ENCODE results near the gene CYP2C19. TPM values are rescaled to one million over a fixed set of nuclear protein-coding genes. Genes with fewer than 3 reads are reported as not detected.
"Not testable (repeated sequence)": the region's sequence is repeated elsewhere in the genome, so short reads cannot be mapped to it uniquely, and the experiment has no call there.

The CYP2C19 gene
- under 1 TPM in 1 of 3 donors, not detected in 2; 0.13 TPM for total RNA-seq

GRCh38 chr10:94762393-94762792 lies at the start of gene CYP2C19:
TSS of gene CYP2C19 (plus strand) at chr10:94762681. CDS start at chr10:94762706, 25 bp downstream.
- ATAC-seq = no peak
- no peaks in the 10 kb centered on the region for H3K4me1 Mint-ChIP-seq (ENCODE audit: low read depth)
- no peaks in the 10 kb centered on the region for H3K9me3 Mint-ChIP-seq
- no peak within 1 kb of the TSS for H3K4me3 Mint-ChIP-seq
- H3K36me3 Mint-ChIP-seq (ENCODE audit: insufficient read depth) = no peaks in the 10 kb centered on the region
- DNase-seq = no peak
- no peaks in the 10 kb centered on the region for H3K27me3 Mint-ChIP-seq (ENCODE audit: low read depth)

- DNase-seq (no peak), ATAC-seq (no peak)
- H3K4me1 Mint-ChIP-seq (ENCODE audit: low read depth) = no peaks in the 10 kb centered on the region
- H3K27me3 Mint-ChIP-seq (ENCODE audit: low read depth) = no peaks in the 10 kb centered on the region
- no peaks in the 10 kb centered on the region for H3K9me3 Mint-ChIP-seq
- no peaks in the 10 kb centered on the region for H3K36me3 Mint-ChIP-seq (ENCODE audit: insufficient read depth)
- no peak overlapping the region for H3K4me3 Mint-ChIP-seq
Observed at GRCh38 chr10:94725871-94726270, 36.6 kb upstream of the CYP2C19 start.

- Mint-ChIP-seq H3K4me1 (ENCODE audit: low read depth) (no peaks in the 10 kb centered on the region), H3K27me3 (ENCODE audit: low read depth) (no peaks in the 10 kb centered on the region), H3K36me3 (ENCODE audit: insufficient read depth) (no peaks in the 10 kb centered on the region), H3K4me3 (no peak overlapping the region), H3K9me3 (peaks cover 8% of the 10 kb centered on the region)
- ATAC-seq = no peak
- DNase-seq = no peak
Observed at GRCh38 chr10:94735197-94735596, 27.3 kb upstream of the CYP2C19 start.

- Mint-ChIP-seq H3K36me3 (ENCODE audit: insufficient read depth) (no peaks in the 10 kb centered on the region), H3K4me1 (ENCODE audit: low read depth) (no peaks in the 10 kb centered on the region), H3K4me3 (no peak overlapping the region), H3K27me3 (ENCODE audit: low read depth) (no peaks in the 10 kb centered on the region), H3K9me3 (peaks cover 25% of the 10 kb centered on the region)
- no peak for DNase-seq
- no peak for ATAC-seq
Observed at GRCh38 chr10:94738588-94738987, 23.9 kb upstream of the CYP2C19 start.

GRCh38 chr10:94747137-94747536 lies 15.3 kb upstream of the CYP2C19 start:
- ATAC-seq (no peak), DNase-seq (no peak)
- Mint-ChIP-seq H3K4me3 (no peak overlapping the region), H3K36me3 (ENCODE audit: insufficient read depth) (no peaks in the 10 kb centered on the region), H3K4me1 (ENCODE audit: low read depth) (no peaks in the 10 kb centered on the region), H3K9me3 (peaks cover 29% of the 10 kb centered on the region), H3K27me3 (ENCODE audit: low read depth) (peaks cover 1% of the 10 kb centered on the region)

GRCh38 chr10:94747838-94748237 lies 14.6 kb upstream of the CYP2C19 start:
- no peaks in the 10 kb centered on the region for H3K4me1 Mint-ChIP-seq (ENCODE audit: low read depth)
- H3K4me3 Mint-ChIP-seq = no peak overlapping the region
- H3K36me3 Mint-ChIP-seq (ENCODE audit: insufficient read depth) = no peaks in the 10 kb centered on the region
- ATAC-seq (no peak), DNase-seq (no peak)
- H3K27me3 Mint-ChIP-seq (ENCODE audit: low read depth) = peaks cover 1% of the 10 kb centered on the region
- peaks cover 30% of the 10 kb centered on the region for H3K9me3 Mint-ChIP-seq

- Mint-ChIP-seq H3K9me3 (peaks cover 2% of the 10 kb centered on the region), H3K4me3 (no peak overlapping the region), H3K4me1 (ENCODE audit: low read depth) (no peaks in the 10 kb centered on the region), H3K27me3 (ENCODE audit: low read depth) (no peaks in the 10 kb centered on the region), H3K36me3 (ENCODE audit: insufficient read depth) (no peaks in the 10 kb centered on the region)
- ATAC-seq (no peak), DNase-seq (no peak)
Observed at GRCh38 chr10:94757916-94758315, 4.6 kb upstream of the CYP2C19 start.

- H3K27me3 Mint-ChIP-seq (ENCODE audit: low read depth) = no peaks in the 10 kb centered on the region
- no peak overlapping the region for H3K4me3 Mint-ChIP-seq
- no peak for DNase-seq
- no peaks in the 10 kb centered on the region for H3K36me3 Mint-ChIP-seq (ENCODE audit: insufficient read depth)
- H3K4me1 Mint-ChIP-seq (ENCODE audit: low read depth) = no peaks in the 10 kb centered on the region
- no peaks in the 10 kb centered on the region for H3K9me3 Mint-ChIP-seq
- no peak for ATAC-seq
Observed at GRCh38 chr10:94760586-94761178, 1.8 kb upstream of the CYP2C19 start.

- not testable (repeated sequence) for H3K9me3 Mint-ChIP-seq; H3K27me3 Mint-ChIP-seq (ENCODE audit: low read depth); H3K4me3 Mint-ChIP-seq; H3K36me3 Mint-ChIP-seq (ENCODE audit: insufficient read depth); DNase-seq; ATAC-seq; H3K4me1 Mint-ChIP-seq (ENCODE audit: low read depth)
Observed at GRCh38 chr10:94775425-94775824, 12.9 kb downstream of the CYP2C19 start.

- Mint-ChIP-seq H3K9me3 (peaks cover 3% of the 10 kb centered on the region), H3K27me3 (ENCODE audit: low read depth) (no peaks in the 10 kb centered on the region), H3K36me3 (ENCODE audit: insufficient read depth) (no peaks in the 10 kb centered on the region), H3K4me3 (no peak overlapping the region), H3K4me1 (ENCODE audit: low read depth) (no peaks in the 10 kb centered on the region)
- no peak for DNase-seq
- ATAC-seq = no peak
Observed at GRCh38 chr10:94777886-94778458, 15.5 kb downstream of the CYP2C19 start.

- Mint-ChIP-seq H3K27me3 (ENCODE audit: low read depth) (no peaks in the 10 kb centered on the region), H3K9me3 (peaks cover 3% of the 10 kb centered on the region)
Observed at GRCh38 chr10:94780844-94781243, 18.4 kb downstream of the CYP2C19 start.

GRCh38 chr10:94784256-94784655 lies 21.8 kb downstream of the CYP2C19 start:
- Mint-ChIP-seq H3K4me1 (ENCODE audit: low read depth) (no peaks in the 10 kb centered on the region), H3K36me3 (ENCODE audit: insufficient read depth) (no peaks in the 10 kb centered on the region), H3K9me3 (peaks cover 7% of the 10 kb centered on the region), H3K27me3 (ENCODE audit: low read depth) (no peaks in the 10 kb centered on the region), H3K4me3 (no peak overlapping the region)
- ATAC-seq (no peak), DNase-seq (no peak)

More at GRCh38 chr10:94780844-94781243, 18.4 kb downstream of the CYP2C19 start:
- no peaks in the 10 kb centered on the region for H3K4me1 Mint-ChIP-seq (ENCODE audit: low read depth)
- DNase-seq (no peak), ATAC-seq (no peak)
- no peaks in the 10 kb centered on the region for H3K36me3 Mint-ChIP-seq (ENCODE audit: insufficient read depth)
- H3K4me3 Mint-ChIP-seq = no peak overlapping the region

- ATAC-seq = no peak
- no peak for DNase-seq
- Mint-ChIP-seq H3K4me3 (no peak overlapping the region), H3K9me3 (peaks cover 10% of the 10 kb centered on the region), H3K36me3 (ENCODE audit: insufficient read depth) (no peaks in the 10 kb centered on the region), H3K27me3 (ENCODE audit: low read depth) (no peaks in the 10 kb centered on the region), H3K4me1 (ENCODE audit: low read depth) (no peaks in the 10 kb centered on the region)
Observed at GRCh38 chr10:94785211-94785610, 22.7 kb downstream of the CYP2C19 start.

GRCh38 chr10:94800551-94800950 lies 38.1 kb downstream of the CYP2C19 start:
- not testable (repeated sequence) for DNase-seq, ATAC-seq

GRCh38 chr10:94803307-94803706 lies 40.8 kb downstream of the CYP2C19 start:
- Mint-ChIP-seq H3K36me3 (ENCODE audit: insufficient read depth) (no peaks in the 10 kb centered on the region), H3K9me3 (peaks cover 9% of the 10 kb centered on the region), H3K4me3 (no peak overlapping the region), H3K4me1 (ENCODE audit: low read depth) (no peaks in the 10 kb centered on the region), H3K27me3 (ENCODE audit: low read depth) (no peaks in the 10 kb centered on the region)
- ATAC-seq (no peak), DNase-seq (no peak)

More at GRCh38 chr10:94800551-94800950, 38.1 kb downstream of the CYP2C19 start:
- H3K9me3 Mint-ChIP-seq = peaks cover 17% of the 10 kb centered on the region
- not testable (repeated sequence) for H3K36me3 Mint-ChIP-seq (ENCODE audit: insufficient read depth); H3K27me3 Mint-ChIP-seq (ENCODE audit: low read depth); H3K4me3 Mint-ChIP-seq; H3K4me1 Mint-ChIP-seq (ENCODE audit: low read depth)

Measured in activated T-cell treated with anti-CD3 and anti-CD28 coated beads, Interleukin-2, amount 50 U/mL, for 4 hours (primary cell).